IPS-18a (cell line): ENCODE data around the gene MAP7.
A peak's percentile ranks its signal among the peaks of the same experiment; 100 is the strongest.

ENCODE experiments used
- H3K27ac ChIP-seq: one replicate; pipeline ENCODE4 v1.5.1; 2013; ENCODE audit warnings: low read length
- H3K27me3 ChIP-seq: one replicate; pipeline ENCODE4 v1.6.1; 2013; ENCODE audit warnings: mild to moderate bottlenecking, low read length; ENCODE audit not compliant: control insufficient read depth, insufficient read depth
- H3K36me3 ChIP-seq: one replicate; pipeline ENCODE4 v1.6.1; 2013; ENCODE audit warnings: low read depth, low read length; ENCODE audit not compliant: control insufficient read depth
- H3K4me1 ChIP-seq: one replicate; pipeline ENCODE4 v1.6.1; 2013; ENCODE audit warnings: low read depth, low read length; ENCODE audit not compliant: control insufficient read depth
- H3K4me3 ChIP-seq: one replicate; pipeline ENCODE4 v1.5.1; 2013; ENCODE audit warnings: low read length
- H3K9ac ChIP-seq: one replicate; pipeline ENCODE4 v1.6.1; 2013; ENCODE audit warnings: mild to moderate bottlenecking, low read length, moderate library complexity
- H3K9me3 ChIP-seq: one replicate; pipeline ENCODE4 v1.6.1; 2013; ENCODE audit warnings: low read depth, low read length; ENCODE audit not compliant: control insufficient read depth

MAP7 gene

GRCh38 chr6:136562211-136562610, 12.0 kb upstream of the MAP7 start:
- Histone ChIP-seq H3K9ac (no peak overlapping the region), H3K9me3 (no peaks in the 10 kb centered on the region), H3K4me1 (no peaks in the 10 kb centered on the region), H3K27ac (no peak overlapping the region), H3K4me3 (no peak overlapping the region), H3K27me3 (no peaks in the 10 kb centered on the region), H3K36me3 (no peaks in the 10 kb centered on the region)

GRCh38 chr6:136553166-136553787, 3.1 kb upstream of the MAP7 start:
- peaks cover 11% of the 10 kb centered on the region for H3K4me1 ChIP-seq
- H3K36me3 ChIP-seq, result no peaks in the 10 kb centered on the region
- H3K27me3 ChIP-seq, result peaks cover 44% of the 10 kb centered on the region
- H3K27ac ChIP-seq, result no peak overlapping the region
- H3K4me3 ChIP-seq, result no peak overlapping the region
- no peak overlapping the region for H3K9ac ChIP-seq
- no peaks in the 10 kb centered on the region for H3K9me3 ChIP-seq

- peaks cover 17% of the 10 kb centered on the region for H3K4me1 ChIP-seq
- no peak overlapping the region for H3K4me3 ChIP-seq
- H3K9ac ChIP-seq, result no peak overlapping the region
- H3K27me3 ChIP-seq, result peaks cover 47% of the 10 kb centered on the region
- H3K9me3 ChIP-seq, result no peaks in the 10 kb centered on the region
- no peak overlapping the region for H3K27ac ChIP-seq
- no peaks in the 10 kb centered on the region for H3K36me3 ChIP-seq
These were observed 1.8 kb upstream of the MAP7 start for GRCh38 chr6:136552054-136552453.

GRCh38 chr6:136551103-136551502, 881 bp upstream of the MAP7 start:
- no peaks in the 10 kb centered on the region for H3K36me3 ChIP-seq
- H3K9me3 ChIP-seq, result no peaks in the 10 kb centered on the region
- peak overlapping the region; percentile 35 for H3K9ac ChIP-seq
- peaks cover 47% of the 10 kb centered on the region for H3K27me3 ChIP-seq
- H3K27ac ChIP-seq, result no peak overlapping the region
- peak overlapping the region; percentile 60 for H3K4me3 ChIP-seq
- peaks cover 19% of the 10 kb centered on the region for H3K4me1 ChIP-seq

GRCh38 chr6:136550045-136550329, 235 bp downstream of the MAP7 start:
- Histone ChIP-seq H3K36me3 (no peaks in the 10 kb centered on the region), H3K4me3 (peak overlapping the region; percentile 60), H3K27ac (no peak overlapping the region), H3K9ac (peak overlapping the region; percentile 65), H3K27me3 (peaks cover 47% of the 10 kb centered on the region), H3K4me1 (peaks cover 23% of the 10 kb centered on the region), H3K9me3 (no peaks in the 10 kb centered on the region)

GRCh38 chr6:136549300-136550044, 750 bp downstream of the MAP7 start:
- Histone ChIP-seq H3K4me3 (peak overlapping the region; percentile 60), H3K27me3 (peaks cover 47% of the 10 kb centered on the region), H3K36me3 (no peaks in the 10 kb centered on the region), H3K9me3 (no peaks in the 10 kb centered on the region), H3K27ac (no peak overlapping the region), H3K9ac (peak overlapping the region; percentile 65), H3K4me1 (peaks cover 27% of the 10 kb centered on the region)

- no peaks in the 10 kb centered on the region for H3K9me3 ChIP-seq
- peak overlapping the region; percentile 60 for H3K4me3 ChIP-seq
- no peak overlapping the region for H3K27ac ChIP-seq
- peaks cover 30% of the 10 kb centered on the region for H3K4me1 ChIP-seq
- H3K9ac ChIP-seq, result no peak overlapping the region
- no peaks in the 10 kb centered on the region for H3K36me3 ChIP-seq
- H3K27me3 ChIP-seq, result peaks cover 47% of the 10 kb centered on the region
These were observed 1.5 kb downstream of the MAP7 start for GRCh38 chr6:136548582-136549299.

GRCh38 chr6:136547871-136548270, 2.4 kb downstream of the MAP7 start:
- Histone ChIP-seq H3K36me3 (no peaks in the 10 kb centered on the region), H3K4me1 (peaks cover 30% of the 10 kb centered on the region), H3K9ac (no peak overlapping the region), H3K9me3 (no peaks in the 10 kb centered on the region), H3K27me3 (peaks cover 41% of the 10 kb centered on the region), H3K27ac (no peak overlapping the region), H3K4me3 (peak overlapping the region; percentile 60)

- no peak overlapping the region for H3K4me3 ChIP-seq
- H3K9me3 ChIP-seq, result no peaks in the 10 kb centered on the region
- H3K9ac ChIP-seq, result no peak overlapping the region
- H3K4me1 ChIP-seq, result peaks cover 30% of the 10 kb centered on the region
- peaks cover 36% of the 10 kb centered on the region for H3K27me3 ChIP-seq
- H3K27ac ChIP-seq, result no peak overlapping the region
- H3K36me3 ChIP-seq, result no peaks in the 10 kb centered on the region
These were observed 2.9 kb downstream of the MAP7 start for GRCh38 chr6:136547336-136547735.

- H3K9ac ChIP-seq, result no peak overlapping the region
- H3K27me3 ChIP-seq, result peaks cover 26% of the 10 kb centered on the region
- no peak overlapping the region for H3K4me3 ChIP-seq
- H3K9me3 ChIP-seq, result no peaks in the 10 kb centered on the region
- no peaks in the 10 kb centered on the region for H3K36me3 ChIP-seq
- no peak overlapping the region for H3K27ac ChIP-seq
- H3K4me1 ChIP-seq, result peaks cover 28% of the 10 kb centered on the region
These were observed 3.9 kb downstream of the MAP7 start for GRCh38 chr6:136546331-136546730.

- Histone ChIP-seq H3K9ac (no peak overlapping the region), H3K4me3 (no peak overlapping the region), H3K36me3 (no peaks in the 10 kb centered on the region), H3K9me3 (no peaks in the 10 kb centered on the region), H3K27me3 (peaks cover 13% of the 10 kb centered on the region), H3K4me1 (peaks cover 25% of the 10 kb centered on the region), H3K27ac (no peak overlapping the region)
These were observed 5.9 kb downstream of the MAP7 start for GRCh38 chr6:136544326-136544725.
